HCT116 (cell line): Measurements from ENCODE around the gene LGALS7. TPM values are rescaled to one million over a fixed set of nuclear protein-coding genes. Genes with fewer than 3 reads are reported as not detected.

ENCODE experiments used
- ATAC-seq: fragments of 200-7000 bp; cut with Tn5 transposase; 2 replicates; pipeline ENCODE4 v1.9.1; 2020; ENCODE audit warnings: mild to moderate bottlenecking, moderate library complexity
- BruUV-seq: library from RNA; stranded (reverse); fragments of 400-500 nt; replicated peaks from 2 replicates; lab custom pipeline; 2021; lab: Mats Ljungman, UMichigan
- CTCF ChIA-PET: fragments of 300-600 bp; sonication (Branson Sonifier 250); formaldehyde crosslinking; loops from one replicate; lab custom pipeline; 2021; ENCODE audit warnings: antibody characterized with exemption; lab: Charles Lee
- POLR2A ChIA-PET: fragments of 300-600, 350-600 bp; sonication (Branson Sonifier 250); formaldehyde crosslinking; loops from one replicate; lab custom pipeline; 2021; ENCODE audit warnings: antibody characterized with exemption; lab: Charles Lee
- RAD21 ChIA-PET, 2 experiments: fragments of 300-600 bp; sonication (Branson Sonifier 250); formaldehyde crosslinking; loops; one replicate each; lab custom pipeline; 2023; ENCODE audit warnings: low total read pairs in 2 of 2; ENCODE audit not compliant: uncharacterized antibody in 2 of 2, unreplicated experiment in 2 of 2, low non-redundant PET in 1 of 2; lab: Charles Lee
- DNase-seq: peaks from one replicate; pipeline ENCODE4 v3.0.0-alpha.2; 2010; ENCODE audit warnings: low read depth, low spot score
- H2AFZ ChIP-seq: fragments of 200-600 bp; shearing (Covaris generic), sonication (generic); 2 replicates; pipeline ENCODE4 v1.6.1; 2017; ENCODE audit warnings: low read depth, mixed run types, mixed read lengths, antibody characterized with exemption, low read length; ENCODE audit not compliant: poor library complexity, severe bottlenecking
- H3K27ac ChIP-seq: 2 replicates; pipeline ENCODE4 v1.5.1; 2012; ENCODE audit warnings: low read depth, low read length
- H3K27me3 ChIP-seq: fragments of 200-600 bp; sonication (generic); 2 replicates; pipeline ENCODE4 v1.6.1; 2016; ENCODE audit warnings: mixed run types, low read length, mixed read lengths; ENCODE audit not compliant: insufficient read depth
- H3K36me3 ChIP-seq, 2 experiments: fragments of 200-500 bp in 1 of 2; fragments of 200-600 bp in 1 of 2; sonication (Bioruptor generic) in 1 of 2; sonication (generic) in 1 of 2; 2 replicates each; pipeline versions ENCODE4 v1.5.1 to v1.6.1; 2014 to 2016; ENCODE audit warnings: low read length in 2 of 2, inconsistent platforms in 1 of 2, mixed read lengths in 1 of 2, mixed run types in 1 of 2; ENCODE audit not compliant: insufficient read depth in 2 of 2, control insufficient read depth in 1 of 2
- H3K4me1 ChIP-seq, 2 experiments: fragments of 200-600 bp in 1 of 2; sonication (generic) in 1 of 2; 2 replicates each; pipeline versions ENCODE4 v1.5.1 to v1.6.1; 2012 to 2017; ENCODE audit warnings: low read length in 2 of 2, inconsistent platforms in 1 of 2, mild to moderate bottlenecking in 1 of 2, mixed read lengths in 1 of 2, mixed run types in 1 of 2, moderate library complexity in 1 of 2; ENCODE audit not compliant: insufficient read depth in 2 of 2, control insufficient read depth in 1 of 2
- H3K4me2 ChIP-seq: fragments of 200-600 bp; sonication (generic); 2 replicates; pipeline ENCODE4 v1.6.1; 2017; ENCODE audit warnings: mixed run types, low read length, mixed read lengths
- H3K4me3 ChIP-seq, 2 experiments: fragments of 200-600 bp in 1 of 2; sonication (generic) in 1 of 2; replicated peaks in 1 of 2; 2 replicates each; pipeline ENCODE4 v1.5.1; 2011 to 2016; ENCODE audit warnings: low read length in 2 of 2, control low read depth in 1 of 2, low read depth in 1 of 2, mild to moderate bottlenecking in 1 of 2, mixed read lengths in 1 of 2, mixed run types in 1 of 2
- H3K79me2 ChIP-seq: fragments of 200-600 bp; sonication (generic); 2 replicates; pipeline ENCODE4 v1.6.1; 2017; ENCODE audit warnings: mild to moderate bottlenecking, mixed run types, low read length, moderate library complexity, mixed read lengths; ENCODE audit not compliant: insufficient read depth
- H3K9ac ChIP-seq: fragments of 200-600 bp; sonication (generic); 2 replicates; pipeline ENCODE4 v1.6.1; 2016; ENCODE audit warnings: low read length, mixed read lengths
- H3K9me2 ChIP-seq: fragments of 200-600 bp; sonication (generic), shearing (Covaris generic); 2 replicates; pipeline ENCODE4 v1.6.1; 2017; ENCODE audit warnings: mixed run types, mild to moderate bottlenecking, moderate library complexity; ENCODE audit not compliant: insufficient read depth
- H3K9me3 ChIP-seq, 2 experiments: fragments of 200-500 bp in 1 of 2; fragments of 200-600 bp in 1 of 2; sonication (Bioruptor generic) in 1 of 2; sonication (generic) in 1 of 2; 2 replicates each; pipeline ENCODE4 v1.6.1; 2014 to 2017; ENCODE audit warnings: low read length in 2 of 2, mixed read lengths in 2 of 2, inconsistent platforms in 1 of 2, low read depth in 1 of 2, mild to moderate bottlenecking in 1 of 2, mixed run types in 1 of 2, moderate library complexity in 1 of 2; ENCODE audit not compliant: control insufficient read depth in 1 of 2, insufficient read depth in 1 of 2
- H4K20me1 ChIP-seq: fragments of 200-600 bp; sonication (generic), shearing (Covaris generic); 2 replicates; pipeline ENCODE4 v1.6.1; 2017; ENCODE audit warnings: mixed run types, mild to moderate bottlenecking, moderate library complexity; ENCODE audit not compliant: insufficient read depth
- ATF3 ChIP-seq: IDR thresholded peaks from 2 replicates; pipeline ENCODE4 v1.6.1; 2012
- CBX3 ChIP-seq: IDR thresholded peaks from 2 replicates; pipeline ENCODE4 v1.6.1; 2012; ENCODE audit warnings: low read depth
- CTCF ChIP-seq, 3 experiments: fragments of 200-600 bp in 1 of 3; sonication (generic) in 1 of 3; IDR thresholded peaks in 2 of 3; conservative IDR thresholded peaks in 1 of 3; 2 replicates each; pipeline ENCODE4 v1.5.1; 2012 to 2017; ENCODE audit warnings: low read depth in 2 of 3, low read length in 2 of 3, antibody characterized with exemption in 1 of 3, borderline replicate concordance in 1 of 3, control low read depth in 1 of 3, mild to moderate bottlenecking in 1 of 3, mixed read lengths in 1 of 3, mixed run types in 1 of 3, moderate library complexity in 1 of 3; ENCODE audit not compliant: insufficient read depth in 1 of 3
- ELF1 ChIP-seq: IDR thresholded peaks from 2 replicates; pipeline ENCODE4 v1.6.1; 2012; ENCODE audit warnings: low read depth, borderline replicate concordance
- EZH2 ChIP-seq: fragments of 200-600 bp; sonication (generic); IDR thresholded peaks from 2 replicates; pipeline ENCODE4 v1.6.1; 2017; ENCODE audit warnings: antibody characterized with exemption, mixed run types
- EZH2phosphoT487 ChIP-seq: fragments of 200-600 bp; IDR thresholded peaks from 2 replicates; pipeline ENCODE4 v1.6.1; 2018; ENCODE audit warnings: antibody characterized with exemption, borderline replicate concordance
- FOSL1 ChIP-seq: IDR thresholded peaks from 2 replicates; pipeline ENCODE4 v1.6.1; 2012; ENCODE audit warnings: low read depth
- JUND ChIP-seq: IDR thresholded peaks from 2 replicates; pipeline ENCODE4 v1.6.1; 2012
- RAD21 ChIP-seq: IDR thresholded peaks from 2 replicates; pipeline ENCODE4 v1.6.1; 2012; ENCODE audit warnings: low read depth, mild to moderate bottlenecking
- REST ChIP-seq: IDR thresholded peaks from 2 replicates; pipeline ENCODE4 v1.6.1; 2012; ENCODE audit warnings: low read depth
- SP1 ChIP-seq: IDR thresholded peaks from 2 replicates; pipeline ENCODE4 v1.6.1; 2012; ENCODE audit warnings: low read depth
- SRF ChIP-seq: IDR thresholded peaks from 2 replicates; pipeline ENCODE4 v1.6.1; 2012; ENCODE audit warnings: low read depth
- TCF7L2 ChIP-seq: IDR thresholded peaks from 2 replicates; pipeline ENCODE4 v1.7.0; 2011; ENCODE audit warnings: borderline replicate concordance, inconsistent platforms; ENCODE audit not compliant: insufficient read depth, insufficient read length; ENCODE audit errors: extremely low read depth
- YY1 ChIP-seq: IDR thresholded peaks from 2 replicates; pipeline ENCODE4 v1.6.1; 2011; ENCODE audit warnings: low read length, low read depth, moderate library complexity, mild to moderate bottlenecking; ENCODE audit not compliant: insufficient replicate concordance; ENCODE audit errors: extremely low read depth
- ZFX ChIP-seq: fragments of 450-650 bp; IDR thresholded peaks from 2 replicates; pipeline ENCODE4 v1.6.1; 2017
- ZNF274 ChIP-seq: fragments of 200-500 bp; sonication (Bioruptor generic); IDR thresholded peaks from 2 replicates; pipeline ENCODE4 v1.6.1; 2014; ENCODE audit warnings: mild to moderate bottlenecking, low read depth, low read length, inconsistent platforms
- intact Hi-C: fragments of 100-400 bp; cut with micrococcal nuclease; formaldehyde crosslinking; loops from 2 replicates; pipeline ENCODE4 v1.10.0; 2022
- total RNA-seq: library from RNA; stranded (reverse); gene quantifications from one replicate; pipeline ENCODE4 v1.2.1, GENCODE V29; 2021; ENCODE audit not compliant: unreplicated experiment

The LGALS7 gene
- total RNA-seq, 1 experiment from 2014 or later: not detected

- no peaks in the 10 kb centered on the region for H3K4me1 ChIP-seq
- ChIA-PET POLR2A (no interaction called here), RAD21 (no interaction called here), CTCF (no interaction called here)
- no peaks in the 10 kb centered on the region for H3K27me3 ChIP-seq
- no peak for TF ChIP-seq ZNF274
- no peak for TF ChIP-seq EZH2
- no peak for TF ChIP-seq ZFX
- TF ChIP-seq FOSL1: no peak
- no peak for TF ChIP-seq SRF
- no peak for TF ChIP-seq SP1
- no peak for TF ChIP-seq CTCF (IDR thresholded peaks at IDR 0.05 in 2 of 3, conservative IDR thresholded peaks at IDR 0.05 in 1 of 3; ENCODE audit: borderline replicate concordance in 1 of 3, insufficient read depth in 1 of 3, low read depth in 2 of 3, low read length in 2 of 3)
- no peak for TF ChIP-seq YY1
- TF ChIP-seq CBX3: no peak
- no peak for TF ChIP-seq RAD21
- TF ChIP-seq REST: no peak
- TF ChIP-seq TCF7L2: no peak
- TF ChIP-seq ELF1: no peak
- TF ChIP-seq JUND: no peak
- TF ChIP-seq EZH2phosphoT487: no peak
- no peak for TF ChIP-seq ATF3
- no peaks in the 10 kb centered on the region for H3K9me3 ChIP-seq
- no peak overlapping the region for H3K27ac ChIP-seq
- intact Hi-C loops: no loop called here
- no peak overlapping the region for H3K4me2 ChIP-seq
- no peaks in the 10 kb centered on the region for H3K36me3 ChIP-seq
- no peak overlapping the region for H3K4me3 ChIP-seq
- no peak overlapping the region for H2AFZ ChIP-seq
- H3K79me2 ChIP-seq: no peaks in the 10 kb centered on the region
- no peaks in the 10 kb centered on the region for H3K9me2 ChIP-seq
- no TSS peak for BruUV-seq
- ATAC-seq (no peak), DNase-seq (no peak)
- H3K9ac ChIP-seq: no peak overlapping the region
- no peaks in the 10 kb centered on the region for H4K20me1 ChIP-seq
Observed at GRCh38 chr19:38781058-38781457, 7.7 kb upstream of the LGALS7 start.
